NCI-H2196 treated with DMSO at 0.1 percent for 48 hours (cell line): ENCODE measurements around the gene WWOX.

Experiments
- DNase-seq: peaks from one replicate; lab custom pipeline; 2025; ENCODE audit not compliant: unreplicated experiment; lab: John Stamatoyannopoulos, UW

Gene WWOX

GRCh38 chr16:79137426-79137939 lies 1038.0 kb downstream of the WWOX start:
- no peak for DNase-seq

GRCh38 chr16:79139799-79140198 lies 1040.3 kb downstream of the WWOX start:
- no peak for DNase-seq

GRCh38 chr16:79143026-79143425 lies 1043.6 kb downstream of the WWOX start:
- no peak for DNase-seq

GRCh38 chr16:79150151-79150550 lies 1050.7 kb downstream of the WWOX start:
- DNase-seq: no peak

GRCh38 chr16:79150632-79151310 lies 1051.3 kb downstream of the WWOX start:
- DNase-seq: no peak

- no peak for DNase-seq
Observed at GRCh38 chr16:79154086-79154485, 1054.6 kb downstream of the WWOX start.

- DNase-seq: no peak
Observed at GRCh38 chr16:79155471-79155870, 1056.0 kb downstream of the WWOX start.

GRCh38 chr16:79155904-79156303 lies 1056.5 kb downstream of the WWOX start:
- DNase-seq: no peak

- DNase-seq: no peak
Observed at GRCh38 chr16:79156761-79157160, 1057.3 kb downstream of the WWOX start.

GRCh38 chr16:79158337-79158736 lies 1058.9 kb downstream of the WWOX start:
- DNase-seq: no peak

- no peak for DNase-seq
Observed at GRCh38 chr16:79159261-79160049, 1060.0 kb downstream of the WWOX start.

GRCh38 chr16:79162977-79163376 lies 1063.5 kb downstream of the WWOX start:
- DNase-seq: no peak

- no peak for DNase-seq
Observed at GRCh38 chr16:79163691-79164387, 1064.4 kb downstream of the WWOX start.

- DNase-seq: no peak
Observed at GRCh38 chr16:79164388-79164995, 1065.0 kb downstream of the WWOX start.

GRCh38 chr16:79165079-79165478 lies 1065.6 kb downstream of the WWOX start:
- no peak for DNase-seq

- DNase-seq: no peak
Observed at GRCh38 chr16:79165506-79165905, 1066.1 kb downstream of the WWOX start.

- no peak for DNase-seq
Observed at GRCh38 chr16:79167893-79168292, 1068.4 kb downstream of the WWOX start.

GRCh38 chr16:79168321-79168720 lies 1068.9 kb downstream of the WWOX start:
- DNase-seq: no peak

- DNase-seq: no peak
Observed at GRCh38 chr16:79169239-79169638, 1069.8 kb downstream of the WWOX start.

GRCh38 chr16:79170555-79171246 lies 1071.2 kb downstream of the WWOX start:
- no peak for DNase-seq

- DNase-seq: no peak
Observed at GRCh38 chr16:79171504-79171903, 1072.0 kb downstream of the WWOX start.
